M059J (cell line): Measurements from ENCODE around the gene CYTH1. TPM values are rescaled to one million over a fixed set of nuclear protein-coding genes. Genes with fewer than 3 reads are reported as not detected.

Source experiments
- DNase-seq: peaks from one replicate; pipeline ENCODE4 v3.0.0-alpha.2; 2012; ENCODE audit warnings: low read depth
- total RNA-seq: library from RNA; depleted of rRNA; stranded (reverse); fragments of >200 nt; shearing (Covaris generic); gene quantifications from 2 replicates; pipeline ENCODE4 v1.2.3, GENCODE V29; 2014

CYTH1 gene
- total RNA-seq, 1 experiment from 2014 or later = 13.8 TPM

DNA sequence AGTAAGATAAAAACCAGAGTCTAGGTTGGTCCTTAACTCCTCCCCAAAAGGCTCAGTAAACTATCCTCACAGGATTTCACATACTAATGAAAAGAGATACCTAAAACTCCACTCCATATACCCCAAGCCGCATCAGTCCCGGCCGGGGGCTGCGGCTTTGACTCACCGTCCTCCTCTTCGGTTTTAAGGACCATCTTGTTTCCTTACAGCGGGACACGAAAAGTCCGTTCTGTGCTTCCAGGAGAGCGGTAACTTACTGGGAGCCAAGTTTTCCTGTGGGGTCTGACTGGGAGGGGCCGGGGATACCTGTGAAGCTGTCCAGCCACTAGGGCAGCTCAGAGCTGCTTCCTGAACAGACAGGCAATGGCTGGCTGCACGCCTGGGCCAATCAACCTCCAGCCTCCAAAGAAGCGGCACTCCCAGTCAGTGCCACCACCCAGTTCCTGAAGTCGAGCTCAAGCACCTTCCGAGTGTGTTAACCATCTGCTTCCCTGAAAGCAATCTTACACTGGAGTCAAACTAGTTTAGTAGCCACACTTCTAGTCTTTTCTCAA is 45.5 kb downstream of the CYTH1 start:
- no peak for DNase-seq

DNA sequence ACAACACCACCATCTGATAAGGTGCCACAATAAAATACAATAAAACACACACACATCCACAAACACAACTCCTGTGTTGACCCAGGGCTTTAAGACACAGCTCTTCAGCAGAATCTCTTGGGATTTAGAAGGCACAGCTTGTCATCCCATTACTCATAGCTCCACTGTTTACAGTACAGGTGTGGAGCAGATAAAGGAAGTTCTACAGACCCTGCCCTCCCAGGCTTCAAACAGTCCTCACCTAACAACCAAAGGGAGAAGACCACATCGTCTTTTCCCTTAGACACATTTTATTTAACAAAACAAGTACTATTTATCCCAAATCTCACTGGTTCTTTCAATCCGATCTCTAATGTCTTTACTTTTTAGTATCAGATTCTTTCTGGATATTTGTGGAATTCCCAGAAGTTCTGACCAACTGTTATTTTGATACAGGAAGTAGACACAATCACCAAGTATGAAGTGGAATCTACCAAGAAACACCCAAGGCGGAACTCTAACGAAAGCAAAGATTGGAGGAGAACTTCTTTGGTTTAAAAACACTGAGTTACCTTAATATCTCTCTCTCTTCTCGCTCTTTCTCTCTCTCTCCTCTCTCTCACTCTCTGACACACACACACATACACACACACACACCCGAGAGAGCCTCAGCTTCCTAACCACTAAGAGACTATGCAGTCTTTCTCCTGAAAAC is 46.1 kb downstream of the CYTH1 start:
- DNase-seq = peak; percentile 43

DNA sequence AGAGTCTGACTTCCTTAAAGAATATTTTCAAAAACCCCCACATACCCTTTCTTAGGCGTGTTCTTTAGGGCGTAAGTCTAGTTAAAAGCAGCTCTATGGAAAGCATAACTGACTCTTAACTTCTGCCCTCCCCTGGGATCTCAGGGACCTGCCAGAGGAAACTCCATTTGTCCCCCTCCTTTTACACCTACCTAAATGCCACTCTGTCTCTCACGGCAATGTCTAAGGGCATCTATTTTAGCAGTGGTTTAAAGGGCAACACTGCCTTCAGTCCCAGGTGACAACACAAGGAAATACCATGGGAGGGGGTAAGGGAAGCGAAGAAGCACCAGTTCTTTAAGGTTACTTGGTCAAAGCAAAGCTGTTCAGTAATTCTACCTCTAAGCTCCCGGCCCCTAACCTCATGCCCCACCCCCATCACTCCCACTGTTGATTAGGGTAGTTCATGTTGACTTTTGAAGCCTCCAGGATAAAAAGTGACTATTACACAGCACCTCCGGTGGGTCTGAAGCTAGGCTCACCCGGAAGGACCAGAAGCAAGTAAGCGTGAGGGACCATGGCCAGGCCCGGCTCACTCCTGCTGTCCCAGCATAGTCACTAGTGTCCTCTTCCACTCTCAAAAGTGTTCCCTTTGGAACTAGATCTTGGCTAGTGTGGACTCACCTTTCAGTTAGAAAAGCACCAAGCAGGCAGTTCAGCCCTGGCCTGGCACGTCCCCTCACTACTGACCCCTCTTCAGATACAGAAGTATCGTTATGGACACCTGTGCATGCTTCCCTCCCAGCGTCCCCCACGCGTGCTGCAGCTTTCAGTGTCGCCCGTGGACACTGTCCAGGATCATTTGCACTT is 47.1 kb downstream of the CYTH1 start:
- no peak for DNase-seq

DNA sequence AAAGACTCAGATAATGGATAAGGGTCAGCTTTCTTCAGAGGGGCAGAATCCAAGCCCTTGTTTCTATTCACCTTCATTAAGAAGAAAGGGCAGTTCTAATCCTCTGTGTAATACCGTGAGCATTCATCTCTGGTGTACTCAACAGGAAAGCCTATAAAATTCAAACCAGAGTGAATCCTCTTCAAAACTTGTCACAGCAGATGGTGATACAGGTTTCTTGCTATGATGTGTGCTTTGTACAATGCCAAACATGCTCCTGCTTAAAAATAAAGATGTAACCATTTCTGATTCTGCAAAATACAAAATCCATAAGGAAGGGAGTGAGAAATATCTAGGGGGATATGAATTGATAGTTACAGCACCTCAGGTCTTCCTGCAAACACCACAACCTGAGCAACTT is 49.7 kb downstream of the CYTH1 start:
- no peak for DNase-seq

DNA sequence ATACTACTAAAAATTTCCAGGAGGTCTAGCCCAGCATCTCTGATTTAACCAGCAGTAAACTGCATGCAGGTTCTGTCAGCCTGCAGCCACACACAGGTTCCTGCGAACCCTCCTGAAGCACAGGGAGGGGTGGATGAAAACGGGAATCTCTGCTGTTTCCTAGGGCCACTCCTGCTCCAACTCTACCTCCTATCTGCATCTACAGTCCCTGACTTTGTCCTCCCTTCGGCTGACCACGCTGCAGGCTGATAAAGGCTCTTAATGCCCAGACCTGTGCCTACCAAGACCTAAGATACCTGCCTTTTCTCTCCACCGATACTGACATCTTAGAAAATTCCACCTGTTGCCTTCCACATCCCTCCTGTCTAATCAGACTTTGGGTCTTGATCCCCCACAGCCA is 50.2 kb downstream of the CYTH1 start:
- DNase-seq = no peak

DNA sequence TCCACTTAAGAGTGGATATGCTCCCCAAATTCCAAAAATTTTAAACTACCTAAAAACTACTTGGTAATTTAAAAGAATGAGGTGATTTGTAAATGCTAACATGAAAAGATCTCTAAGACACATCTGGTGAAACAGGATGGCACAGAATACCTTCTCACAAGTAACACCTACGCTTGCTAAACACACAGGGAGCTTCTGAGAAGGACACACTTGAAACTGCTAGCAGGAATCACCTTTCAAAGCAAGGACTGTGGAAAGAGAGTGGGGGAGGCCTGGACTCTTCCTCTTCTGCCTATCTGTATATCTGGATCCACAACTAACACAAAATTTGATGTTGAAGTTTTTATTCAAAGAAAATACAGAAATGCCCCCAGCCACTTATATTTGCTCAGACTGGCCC is 52.4 kb downstream of the CYTH1 start:
- DNase-seq = no peak

DNA sequence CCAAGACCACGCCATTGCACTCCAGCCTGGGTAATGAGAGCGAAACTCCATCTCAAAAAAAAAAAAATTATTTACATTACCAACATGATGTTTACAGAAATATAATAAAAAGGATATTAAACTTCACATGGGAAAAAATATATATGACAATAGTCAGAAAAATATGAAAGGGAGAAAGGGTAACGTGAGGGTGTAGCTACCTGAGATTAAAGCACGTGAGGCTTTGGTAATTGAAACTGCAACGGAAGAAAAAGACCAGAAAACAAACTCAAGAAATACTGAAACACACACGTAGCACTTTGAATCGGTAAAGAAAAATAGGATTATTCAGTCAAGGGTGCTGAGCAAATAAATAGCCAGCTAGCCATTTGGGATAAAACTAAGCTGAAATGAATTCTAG is 53.6 kb downstream of the CYTH1 start:
- no peak for DNase-seq

DNA sequence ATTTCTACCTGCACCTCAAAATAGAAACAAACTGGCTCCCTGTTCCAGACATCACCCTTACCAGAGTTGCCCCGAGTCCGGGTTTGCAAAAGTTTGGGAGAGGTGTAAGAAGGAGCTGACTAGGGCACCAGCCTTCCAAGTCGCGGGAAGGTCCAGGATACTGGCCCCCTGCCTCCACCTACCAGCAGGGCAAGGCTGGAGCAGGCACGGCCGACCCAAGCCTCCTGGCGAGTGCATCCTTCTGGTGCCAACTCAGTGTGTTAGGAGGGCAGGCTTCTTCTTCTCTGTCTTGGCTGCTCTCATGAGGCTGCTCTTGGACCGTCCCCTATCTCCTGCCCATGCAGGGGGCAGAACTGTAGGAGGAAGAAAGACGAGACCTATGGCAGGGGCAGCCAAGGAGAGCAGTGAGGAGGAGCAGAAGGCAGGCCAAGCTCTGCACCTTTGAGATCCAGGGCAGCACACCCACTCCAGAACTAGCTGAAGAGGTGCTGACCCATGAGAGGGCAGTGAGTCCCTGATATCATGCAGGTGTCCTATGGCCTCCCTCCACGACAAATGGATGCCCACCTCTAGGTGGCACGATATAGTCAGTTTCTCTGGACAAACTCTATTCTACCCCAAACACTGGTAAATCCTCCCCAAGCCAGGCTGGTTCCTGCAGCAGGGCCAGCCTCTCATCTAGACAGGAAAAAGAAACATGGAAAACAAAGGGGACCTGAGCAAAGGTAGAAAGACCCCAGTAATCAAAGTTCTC is 54.4 kb downstream of the CYTH1 start:
- no peak for DNase-seq

DNA sequence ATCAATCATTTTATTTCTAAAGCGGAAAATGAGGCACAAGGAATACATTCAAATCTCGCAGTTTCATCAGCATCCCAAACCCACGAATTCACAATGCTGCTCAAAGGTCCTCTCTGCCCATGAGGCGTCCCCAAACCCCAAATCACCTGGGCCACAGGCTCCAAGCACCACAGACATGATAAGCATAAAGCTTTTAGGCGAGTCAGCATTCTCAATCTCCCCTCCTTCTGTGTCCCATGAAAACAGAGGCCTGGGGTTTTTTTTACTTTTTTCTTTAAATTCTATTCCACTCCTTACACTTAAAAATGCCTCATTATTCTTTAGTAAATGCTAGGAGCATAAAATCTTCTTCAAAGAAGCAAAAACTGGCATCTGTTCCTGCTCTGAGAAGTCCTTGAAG is 55.0 kb downstream of the CYTH1 start:
- no peak for DNase-seq

DNA sequence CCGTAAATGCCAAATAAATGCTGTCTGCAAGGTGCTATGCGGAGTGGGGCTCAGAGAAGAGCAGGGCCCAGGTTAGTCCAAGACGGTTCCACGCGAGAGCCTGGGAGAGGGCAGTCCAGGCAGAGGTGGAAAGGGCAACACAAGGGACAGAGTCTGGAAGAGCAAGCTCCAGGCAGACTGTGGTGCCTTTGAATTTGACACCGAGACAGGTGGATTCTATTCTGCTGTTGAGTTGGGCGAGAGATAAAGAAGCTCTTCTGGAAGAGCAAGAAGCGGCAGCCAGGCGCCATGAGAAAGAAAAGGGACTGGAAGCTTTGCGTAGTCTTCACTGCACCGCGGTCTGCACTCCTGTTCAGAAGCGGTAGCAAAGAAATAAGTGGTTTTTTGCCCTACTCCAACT is 55.6 kb downstream of the CYTH1 start:
- no peak for DNase-seq

DNA sequence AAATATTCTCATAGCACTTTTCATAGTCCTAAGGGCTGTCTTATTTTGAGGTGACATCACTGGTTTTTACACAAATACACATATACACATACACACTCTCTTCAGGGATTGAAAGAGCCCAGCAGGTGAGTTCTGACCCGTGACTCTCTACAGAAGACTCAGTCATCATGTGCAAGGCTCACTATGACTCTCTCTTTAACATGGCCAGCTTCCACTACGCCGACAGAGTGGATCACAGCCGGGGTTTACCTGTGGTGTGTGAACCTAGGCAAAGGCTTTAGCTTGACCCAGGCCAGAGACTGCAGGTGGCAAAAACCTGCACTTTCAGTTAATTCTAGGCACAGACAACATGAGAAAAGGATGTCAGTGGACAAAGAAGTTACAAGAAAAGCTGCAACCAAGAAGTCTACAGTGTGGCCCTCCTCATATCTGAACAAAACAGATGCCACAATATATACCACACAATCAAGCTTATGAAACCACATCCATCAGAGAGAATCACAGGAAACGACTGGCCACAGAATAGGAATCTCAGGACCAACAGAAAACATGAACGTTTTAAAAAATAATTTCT is 56.5 kb downstream of the CYTH1 start:
- no peak for DNase-seq

DNA sequence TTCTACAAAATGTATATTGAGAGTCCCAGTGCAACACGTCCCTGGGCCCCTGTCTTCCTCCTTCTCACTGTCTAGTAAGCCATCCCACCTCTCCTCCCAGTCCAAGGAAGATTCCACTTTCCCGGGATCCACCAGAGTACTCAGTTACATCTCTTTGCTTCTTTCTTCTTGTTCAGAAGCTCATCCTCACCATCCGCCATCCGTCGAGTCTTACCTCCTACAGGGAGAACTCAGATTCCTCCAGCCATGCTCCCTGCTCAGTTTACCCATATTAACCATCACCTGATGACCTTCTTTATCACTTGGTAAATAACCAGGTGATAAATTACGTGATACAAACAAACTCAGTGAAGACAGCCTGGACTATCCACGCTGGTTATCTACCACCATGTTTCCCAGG is 57.1 kb downstream of the CYTH1 start:
- DNase-seq = no peak

DNA sequence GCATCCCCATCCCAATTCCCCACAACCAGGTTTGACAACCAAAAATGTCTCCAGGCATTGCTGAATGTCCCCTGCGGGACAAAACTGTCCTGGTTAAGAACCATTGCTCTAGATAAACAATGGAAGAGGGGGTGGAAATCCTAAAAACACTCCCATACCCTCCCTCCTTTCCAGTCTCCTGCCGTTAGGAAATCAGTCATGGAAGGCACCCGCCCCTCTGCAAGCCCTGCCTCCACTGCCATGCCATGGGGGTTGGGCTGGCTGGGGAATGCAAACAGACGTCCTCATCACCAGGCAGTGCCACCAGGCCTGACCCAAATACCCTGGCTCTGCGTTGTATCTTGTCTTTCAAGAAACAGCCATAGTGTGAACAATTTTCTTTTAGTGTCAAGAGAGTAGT is 57.5 kb downstream of the CYTH1 start:
- DNase-seq = no peak

DNA sequence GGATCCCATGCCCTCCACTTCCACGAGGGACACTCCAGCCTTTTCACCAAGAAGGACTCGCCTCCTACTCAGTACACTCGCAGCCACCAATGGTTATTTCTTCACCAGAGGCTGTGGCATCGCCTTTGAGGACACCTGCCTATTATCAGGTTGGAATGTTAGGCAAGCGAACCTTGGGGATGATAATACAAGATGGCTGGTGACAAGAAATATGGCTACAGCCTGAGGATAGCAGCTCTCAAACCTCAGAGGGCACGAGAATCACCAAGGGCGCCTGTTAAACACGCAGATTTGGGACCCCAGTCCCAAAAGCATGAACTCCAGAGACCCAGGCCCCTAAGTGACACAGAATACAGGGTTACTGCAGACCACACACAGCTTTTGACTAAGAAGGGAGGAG is 58.1 kb downstream of the CYTH1 start:
- DNase-seq = no peak

DNA sequence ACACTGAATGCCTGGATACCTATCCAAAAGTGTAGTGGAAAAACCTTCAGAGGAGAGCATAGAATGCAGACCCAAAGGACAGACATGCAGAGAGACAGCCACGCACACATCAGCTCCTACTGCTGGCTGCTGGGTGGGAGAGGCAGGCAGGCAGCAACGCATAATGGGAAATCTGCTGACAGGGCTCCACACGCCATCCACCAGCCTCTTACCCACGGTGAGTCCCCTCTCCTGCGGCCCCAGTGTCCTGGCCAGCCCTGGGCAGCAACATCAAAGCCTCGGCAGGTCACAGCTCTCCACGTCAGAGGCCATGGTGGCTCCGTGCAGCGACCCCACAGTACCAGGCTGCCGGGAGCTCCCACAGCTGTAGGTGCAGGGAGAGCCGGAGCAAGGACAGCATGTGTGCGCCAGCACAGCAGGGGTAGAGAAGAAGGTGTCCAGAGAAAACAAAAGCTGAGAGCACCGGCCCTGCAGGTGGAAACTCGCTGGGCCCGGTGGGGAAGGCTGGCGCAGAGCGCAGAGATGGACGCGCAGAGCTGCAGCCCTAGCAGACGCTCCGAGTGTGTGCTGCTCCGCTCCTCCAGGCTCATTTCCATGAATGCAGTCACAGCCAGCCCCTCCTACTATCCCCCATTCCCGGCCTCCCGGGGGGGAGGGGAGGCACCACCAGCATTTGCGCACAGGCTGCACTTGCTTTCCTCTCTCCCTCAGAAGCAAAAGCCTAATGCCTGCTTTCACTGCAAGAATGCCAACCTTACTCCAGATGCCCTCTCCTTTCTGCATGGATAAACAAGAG is 58.9 kb downstream of the CYTH1 start:
- DNase-seq = no peak

DNA sequence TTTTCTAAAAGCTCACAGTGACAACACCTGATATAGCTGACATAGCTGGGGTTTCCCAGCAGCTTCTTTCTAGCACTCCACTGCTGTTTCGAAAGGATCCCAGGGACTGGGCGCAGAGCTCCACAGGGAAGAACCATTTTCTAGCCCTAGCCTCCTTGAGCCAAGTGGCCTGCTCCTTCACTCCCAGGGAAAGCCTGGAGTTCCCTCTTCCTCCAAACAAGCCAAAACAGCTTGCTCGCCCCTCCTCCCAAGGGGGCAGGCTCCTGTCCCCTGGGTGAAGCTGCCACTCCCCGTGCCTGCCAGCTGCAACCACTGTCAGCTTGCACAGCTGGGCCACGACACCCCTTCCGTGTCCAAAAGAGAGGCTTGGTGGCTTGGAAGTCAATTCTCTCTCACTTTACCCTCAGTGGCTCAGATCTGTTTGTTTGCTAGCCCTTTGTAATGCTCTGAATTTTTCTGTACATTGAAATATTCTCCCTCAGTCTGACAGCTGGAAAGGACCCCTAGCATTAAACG is 59.8 kb downstream of the CYTH1 start:
- DNase-seq = no peak

DNA sequence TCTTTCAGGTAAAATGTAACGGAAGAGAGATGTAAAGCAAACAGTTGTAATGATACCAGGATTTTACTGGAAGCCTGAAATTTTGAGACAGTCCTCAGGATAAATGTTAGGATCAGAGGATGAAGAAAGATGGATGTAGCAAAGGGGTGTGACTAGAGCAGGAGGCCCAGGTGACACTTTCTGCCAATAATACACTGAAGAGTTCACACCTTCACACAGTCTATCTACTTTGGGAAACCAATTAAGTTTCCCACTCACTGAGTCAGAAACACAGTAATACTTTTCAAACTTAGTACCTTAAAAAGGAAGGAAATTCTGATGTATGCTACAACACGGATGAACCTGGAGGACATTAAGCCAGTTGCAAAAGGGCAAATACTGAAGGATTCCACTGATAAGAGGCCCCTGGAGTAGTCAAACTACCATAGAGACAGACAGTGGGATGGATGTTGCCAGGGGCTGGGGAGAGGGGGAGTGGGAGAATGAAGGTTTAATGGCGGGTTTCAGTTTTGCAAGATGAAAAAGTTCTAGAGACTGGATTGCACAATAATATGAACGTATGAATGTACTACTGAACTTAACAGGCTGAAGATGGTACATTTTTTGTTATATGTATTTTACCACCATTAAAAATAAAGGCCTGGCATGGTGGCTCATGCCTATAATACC is 62.3 kb downstream of the CYTH1 start:
- no peak for DNase-seq

DNA sequence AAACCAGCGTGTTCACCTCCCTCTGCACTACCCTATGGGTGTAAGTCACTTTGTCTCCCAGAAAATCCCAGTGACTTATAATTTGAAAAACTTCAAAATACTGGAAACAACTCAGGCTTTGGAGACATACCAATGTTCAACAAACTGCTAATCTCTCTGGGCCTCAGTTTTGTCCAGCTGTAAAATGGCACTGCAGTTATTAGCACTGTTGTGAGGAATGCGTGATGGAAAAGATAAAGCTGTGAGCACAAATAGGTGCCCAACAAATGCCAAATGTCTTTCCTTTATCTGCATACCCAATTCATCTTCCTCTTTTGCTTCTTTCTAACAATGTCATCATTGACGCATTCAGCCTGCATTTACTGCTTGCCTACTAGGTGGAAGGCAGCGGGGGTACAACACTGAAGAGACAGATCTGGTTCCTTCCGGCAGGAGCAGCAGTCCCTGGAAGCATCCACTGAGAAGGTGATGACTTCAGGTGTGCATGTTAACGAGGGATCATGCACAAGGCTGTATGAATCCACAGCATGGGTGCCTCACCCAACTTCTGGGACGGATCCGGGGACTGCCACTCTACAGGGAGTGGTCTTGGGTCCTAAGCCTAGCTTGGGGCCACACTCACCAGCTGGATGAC is 63.4 kb downstream of the CYTH1 start:
- no peak for DNase-seq

DNA sequence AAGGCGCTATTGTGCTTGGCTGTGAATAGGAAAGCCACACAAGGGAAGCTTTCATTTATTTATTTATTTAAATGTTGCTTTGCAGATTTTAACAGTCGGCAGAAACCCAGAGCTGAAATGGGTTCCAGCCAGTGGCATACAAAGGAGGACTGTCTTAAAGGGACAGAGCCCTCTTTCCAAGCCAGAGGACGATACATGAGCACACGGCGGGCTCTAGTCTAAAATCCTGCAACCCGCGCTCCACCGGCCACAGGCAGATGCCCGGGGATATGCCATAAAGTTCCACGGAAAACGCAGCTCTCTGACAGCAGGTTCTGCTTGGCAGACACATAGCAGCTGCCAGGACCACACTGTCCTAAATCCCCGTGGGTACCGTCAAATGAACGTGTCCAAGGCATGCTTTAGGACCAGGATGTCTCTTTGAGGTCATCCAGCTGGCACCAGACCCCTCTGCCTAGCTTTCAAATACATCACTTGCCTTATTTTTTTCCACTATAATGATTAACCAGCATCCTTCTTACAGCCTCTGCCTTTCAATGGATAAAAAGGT is 64.6 kb downstream of the CYTH1 start:
- peak; percentile 44 for DNase-seq
